ENCODE measurements around the gene ANKRD61.

- TF ChIP-seq CTCF (IDR thresholded peaks at IDR 0.05) = no peak
- no peak for TF ChIP-seq POLR2A (IDR thresholded peaks at IDR 0.05)
Measured at GRCh38 chr7:6012355-6013104, 18.6 kb upstream of the ANKRD61 start.
